Measurements from ENCODE around the gene MEA1. TPM values are rescaled to one million over a fixed set of nuclear protein-coding genes. Genes with fewer than 3 reads are reported as not detected.

MEA1 gene
- total RNA-seq, 3 donors from 2014 or later (not counting 1 experiment from before 2014, with no cell fraction given), result 29.6 to 34.3 (median 34.2) TPM

DNA sequence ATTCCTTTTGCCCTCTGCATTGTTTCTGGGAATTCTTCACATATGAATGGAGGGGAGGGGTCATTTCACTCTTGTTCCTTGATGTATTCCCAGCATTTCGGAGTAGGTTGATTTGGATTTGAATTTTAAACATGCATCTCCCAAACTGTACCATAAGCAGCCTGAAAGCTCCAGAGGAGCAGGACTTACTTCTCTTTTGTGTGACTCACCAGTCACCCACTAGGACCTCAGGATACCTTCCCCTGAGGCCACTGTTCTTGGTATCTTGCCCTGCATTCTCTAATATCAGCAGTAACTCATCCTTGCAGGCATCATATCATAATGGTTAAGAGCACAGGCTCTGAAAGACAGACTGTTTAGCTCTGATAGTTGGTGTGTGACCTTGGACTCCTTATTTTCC lies 44.8 kb upstream of the MEA1 start:
- ATAC-seq (no peak), DNase-seq (no peak)
- Mint-ChIP-seq H3K27ac (peak overlapping the region; percentile 98 to 99), H3K4me1 (peaks cover 28 to 43% of the 10 kb centered on the region in 2 donors), H3K4me3 (peak overlapping the region; percentile 96), H3K9me3 (no peaks in the 10 kb centered on the region), H3K27me3 (ENCODE audit: low read depth in 2 of 2) (no peaks in the 10 kb centered on the region), H3K36me3 (no peaks in the 10 kb centered on the region)
- Histone ChIP-seq H3K36me3 (ENCODE audit: control insufficient read depth, insufficient read depth, low read length) (peaks cover 12% of the 10 kb centered on the region), H3K27ac (ENCODE audit: low read length) (no peak overlapping the region), H3K27me3 (ENCODE audit: control insufficient read depth, insufficient read depth, low read length) (no peaks in the 10 kb centered on the region), H3K4me3 (ENCODE audit: low read length) (peak overlapping the region; percentile 90), H3K4me1 (ENCODE audit: control insufficient read depth, insufficient read depth, low read length) (peaks cover 26% of the 10 kb centered on the region), H3K9me3 (ENCODE audit: control insufficient read depth, insufficient read depth, low read length) (no peaks in the 10 kb centered on the region)
- intact Hi-C loops (cut with micrococcal nuclease), result loop anchor here (2.0 kb wide), 1 partner anchor 80 kb away; the partner anchor contains the start of gene PEX6
- TF ChIP-seq, protein P1, sequence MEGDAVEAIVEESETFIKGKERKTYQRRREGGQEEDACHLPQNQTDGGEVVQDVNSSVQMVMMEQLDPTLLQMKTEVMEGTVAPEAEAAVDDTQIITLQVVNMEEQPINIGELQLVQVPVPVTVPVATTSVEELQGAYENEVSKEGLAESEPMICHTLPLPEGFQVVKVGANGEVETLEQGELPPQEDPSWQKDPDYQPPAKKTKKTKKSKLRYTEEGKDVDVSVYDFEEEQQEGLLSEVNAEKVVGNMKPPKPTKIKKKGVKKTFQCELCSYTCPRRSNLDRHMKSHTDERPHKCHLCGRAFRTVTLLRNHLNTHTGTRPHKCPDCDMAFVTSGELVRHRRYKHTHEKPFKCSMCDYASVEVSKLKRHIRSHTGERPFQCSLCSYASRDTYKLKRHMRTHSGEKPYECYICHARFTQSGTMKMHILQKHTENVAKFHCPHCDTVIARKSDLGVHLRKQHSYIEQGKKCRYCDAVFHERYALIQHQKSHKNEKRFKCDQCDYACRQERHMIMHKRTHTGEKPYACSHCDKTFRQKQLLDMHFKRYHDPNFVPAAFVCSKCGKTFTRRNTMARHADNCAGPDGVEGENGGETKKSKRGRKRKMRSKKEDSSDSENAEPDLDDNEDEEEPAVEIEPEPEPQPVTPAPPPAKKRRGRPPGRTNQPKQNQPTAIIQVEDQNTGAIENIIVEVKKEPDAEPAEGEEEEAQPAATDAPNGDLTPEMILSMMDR (IDR thresholded peaks at IDR 0.05), result no peak
- 60% methylated on average over 1 of the region's 1 CpG for WGBS (ENCODE audit: insufficient coverage)

GRCh38 chr6:43055966-43056365 lies 42.2 kb upstream of the MEA1 start:
- ATAC-seq (no peak), DNase-seq (no peak)
- Mint-ChIP-seq H3K36me3 (no peaks in the 10 kb centered on the region), H3K27me3 (ENCODE audit: low read depth in 2 of 2) (no peaks in the 10 kb centered on the region), H3K4me3 (peak overlapping the region; percentile 25), H3K27ac (peak overlapping the region; percentile 27 to 54), H3K4me1 (peaks cover 41 to 62% of the 10 kb centered on the region in 2 donors), H3K9me3 (no peaks in the 10 kb centered on the region)
- no peaks in the 10 kb centered on the region for H3K9me3 ChIP-seq (ENCODE audit: control insufficient read depth, insufficient read depth, low read length)
- 78% methylated on average over 8 of the region's 8 CpGs for WGBS (ENCODE audit: insufficient coverage)
- peaks cover 9% of the 10 kb centered on the region for H3K36me3 ChIP-seq (ENCODE audit: control insufficient read depth, insufficient read depth, low read length)
- peaks cover 40% of the 10 kb centered on the region for H3K4me1 ChIP-seq (ENCODE audit: control insufficient read depth, insufficient read depth, low read length)
- no peaks in the 10 kb centered on the region for H3K27me3 ChIP-seq (ENCODE audit: control insufficient read depth, insufficient read depth, low read length)
- intact Hi-C loops (cut with micrococcal nuclease), result no loop called here
- H3K27ac ChIP-seq (ENCODE audit: low read length), result no peak overlapping the region
- no peak overlapping the region for H3K4me3 ChIP-seq (ENCODE audit: low read length)
- TF ChIP-seq, protein P1 (IDR thresholded peaks at IDR 0.05), result no peak

- WGBS (ENCODE audit: insufficient coverage), result 85% methylated on average over 17 of the region's 17 CpGs
- H3K27me3 ChIP-seq (ENCODE audit: control insufficient read depth, insufficient read depth, low read length), result no peaks in the 10 kb centered on the region
- no peaks in the 10 kb centered on the region for H3K9me3 ChIP-seq (ENCODE audit: control insufficient read depth, insufficient read depth, low read length)
- H3K4me3 ChIP-seq (ENCODE audit: low read length), result peak overlapping the region; percentile 80
- H3K4me1 ChIP-seq (ENCODE audit: control insufficient read depth, insufficient read depth, low read length), result peaks cover 31% of the 10 kb centered on the region
- intact Hi-C loops (cut with micrococcal nuclease), result no loop called here
- H3K27ac Mint-ChIP-seq, result peak overlapping the region; percentile 93 to 95
- no peaks in the 10 kb centered on the region for H3K9me3 Mint-ChIP-seq
- no peaks in the 10 kb centered on the region for H3K36me3 Mint-ChIP-seq
- DNase-seq, result no peak
- peak overlapping the region; percentile 90 for H3K4me3 Mint-ChIP-seq
- peak overlapping the region; percentile 83 for H3K27ac ChIP-seq (ENCODE audit: low read length)
- H3K4me1 Mint-ChIP-seq, result peaks cover 44 to 52% of the 10 kb centered on the region in 2 donors
- ATAC-seq, result no peak
- H3K27me3 Mint-ChIP-seq (ENCODE audit: low read depth in 2 of 2), result no peaks in the 10 kb centered on the region
- TF ChIP-seq, protein P1 (IDR thresholded peaks at IDR 0.05), result no peak
- peaks cover 11% of the 10 kb centered on the region for H3K36me3 ChIP-seq (ENCODE audit: control insufficient read depth, insufficient read depth, low read length)
Observed at GRCh38 chr6:43054206-43054943, 40.6 kb upstream of the MEA1 start.
